ENCODE measurements around the gene NCOA1.

Gene NCOA1

GRCh38 chr2:24731923-24732322 lies 240.9 kb downstream of the NCOA1 start:
- no peaks in the 10 kb centered on the region for H3K4me1 ChIP-seq (ENCODE audit: insufficient read depth, low read length)
- no peak overlapping the region for H3K9ac ChIP-seq (ENCODE audit: low read length)
- no peak overlapping the region for H3K4me3 ChIP-seq (ENCODE audit: low read depth in 1 of 2, low read length in 2 of 2)
- H3K27me3 ChIP-seq (ENCODE audit: control insufficient read depth in 1 of 2, insufficient read depth in 2 of 2, low read length in 2 of 2) = no peaks in the 10 kb centered on the region
- H3K9me3 ChIP-seq (ENCODE audit: low read length) = no peaks in the 10 kb centered on the region
- no peak overlapping the region for H3K27ac ChIP-seq (ENCODE audit: low read depth, low read length)
- H3K36me3 ChIP-seq (ENCODE audit: insufficient read depth, low read length) = peaks cover 18% of the 10 kb centered on the region

GRCh38 chr2:24734741-24735140 lies 243.7 kb downstream of the NCOA1 start:
- Histone ChIP-seq H3K9me3 (ENCODE audit: low read length) (no peaks in the 10 kb centered on the region), H3K9ac (ENCODE audit: low read length) (no peak overlapping the region), H3K4me1 (ENCODE audit: insufficient read depth, low read length) (peaks cover 3% of the 10 kb centered on the region), H3K27me3 (ENCODE audit: control insufficient read depth in 1 of 2, insufficient read depth in 2 of 2, low read length in 2 of 2) (no peaks in the 10 kb centered on the region), H3K4me3 (ENCODE audit: low read depth in 1 of 2, low read length in 2 of 2) (no peak overlapping the region), H3K36me3 (ENCODE audit: insufficient read depth, low read length) (peaks cover 11% of the 10 kb centered on the region), H3K27ac (ENCODE audit: low read depth, low read length) (no peak overlapping the region)

- Histone ChIP-seq H3K27me3 (ENCODE audit: control insufficient read depth in 1 of 2, insufficient read depth in 2 of 2, low read length in 2 of 2) (no peaks in the 10 kb centered on the region), H3K9ac (ENCODE audit: low read length) (no peak overlapping the region), H3K9me3 (ENCODE audit: low read length) (no peaks in the 10 kb centered on the region), H3K4me1 (ENCODE audit: insufficient read depth, low read length) (peaks cover 3% of the 10 kb centered on the region), H3K36me3 (ENCODE audit: insufficient read depth, low read length) (peaks cover 13% of the 10 kb centered on the region), H3K4me3 (ENCODE audit: low read depth in 1 of 2, low read length in 2 of 2) (no peak overlapping the region), H3K27ac (ENCODE audit: low read depth, low read length) (no peak overlapping the region)
Measured at GRCh38 chr2:24739354-24740025, 248.4 kb downstream of the NCOA1 start.

- H3K4me1 ChIP-seq (ENCODE audit: insufficient read depth, low read length) = peaks cover 3% of the 10 kb centered on the region
- no peak overlapping the region for H3K9ac ChIP-seq (ENCODE audit: low read length)
- H3K4me3 ChIP-seq (ENCODE audit: low read depth in 1 of 2, low read length in 2 of 2) = no peak overlapping the region
- no peaks in the 10 kb centered on the region for H3K9me3 ChIP-seq (ENCODE audit: low read length)
- H3K27me3 ChIP-seq (ENCODE audit: control insufficient read depth in 1 of 2, insufficient read depth in 2 of 2, low read length in 2 of 2) = no peaks in the 10 kb centered on the region
- no peak overlapping the region for H3K27ac ChIP-seq (ENCODE audit: low read depth, low read length)
- H3K36me3 ChIP-seq (ENCODE audit: insufficient read depth, low read length) = peaks cover 13% of the 10 kb centered on the region
Measured at GRCh38 chr2:24740142-24740541, 249.1 kb downstream of the NCOA1 start.

GRCh38 chr2:24742730-24743129 lies 251.7 kb downstream of the NCOA1 start:
- H3K9me3 ChIP-seq (ENCODE audit: low read length) = no peaks in the 10 kb centered on the region
- no peak overlapping the region for H3K27ac ChIP-seq (ENCODE audit: low read depth, low read length)
- H3K4me1 ChIP-seq (ENCODE audit: insufficient read depth, low read length) = peaks cover 3% of the 10 kb centered on the region
- H3K4me3 ChIP-seq (ENCODE audit: low read depth in 1 of 2, low read length in 2 of 2) = no peak overlapping the region
- H3K27me3 ChIP-seq (ENCODE audit: control insufficient read depth in 1 of 2, insufficient read depth in 2 of 2, low read length in 2 of 2) = no peaks in the 10 kb centered on the region
- H3K36me3 ChIP-seq (ENCODE audit: insufficient read depth, low read length) = peaks cover 18% of the 10 kb centered on the region
- H3K9ac ChIP-seq (ENCODE audit: low read length) = no peak overlapping the region

- peaks cover 18% of the 10 kb centered on the region for H3K36me3 ChIP-seq (ENCODE audit: insufficient read depth, low read length)
- no peak overlapping the region for H3K27ac ChIP-seq (ENCODE audit: low read depth, low read length)
- no peak overlapping the region for H3K4me3 ChIP-seq (ENCODE audit: low read depth in 1 of 2, low read length in 2 of 2)
- no peak overlapping the region for H3K9ac ChIP-seq (ENCODE audit: low read length)
- no peaks in the 10 kb centered on the region for H3K4me1 ChIP-seq (ENCODE audit: insufficient read depth, low read length)
- H3K27me3 ChIP-seq (ENCODE audit: control insufficient read depth in 1 of 2, insufficient read depth in 2 of 2, low read length in 2 of 2) = no peaks in the 10 kb centered on the region
- no peaks in the 10 kb centered on the region for H3K9me3 ChIP-seq (ENCODE audit: low read length)
Measured at GRCh38 chr2:24743924-24744323, 252.9 kb downstream of the NCOA1 start.

GRCh38 chr2:24744356-24744755 lies 253.3 kb downstream of the NCOA1 start:
- H3K27ac ChIP-seq (ENCODE audit: low read depth, low read length) = no peak overlapping the region

GRCh38 chr2:24745825-24746224 lies 254.8 kb downstream of the NCOA1 start:
- H3K9ac ChIP-seq (ENCODE audit: low read length) = no peak overlapping the region
- H3K27me3 ChIP-seq (ENCODE audit: control insufficient read depth in 1 of 2, insufficient read depth in 2 of 2, low read length in 2 of 2) = no peaks in the 10 kb centered on the region
- H3K27ac ChIP-seq (ENCODE audit: low read depth, low read length) = no peak overlapping the region
- no peaks in the 10 kb centered on the region for H3K4me1 ChIP-seq (ENCODE audit: insufficient read depth, low read length)
- H3K4me3 ChIP-seq (ENCODE audit: low read depth in 1 of 2, low read length in 2 of 2) = no peak overlapping the region
- no peaks in the 10 kb centered on the region for H3K9me3 ChIP-seq (ENCODE audit: low read length)
- peaks cover 18% of the 10 kb centered on the region for H3K36me3 ChIP-seq (ENCODE audit: insufficient read depth, low read length)

More at GRCh38 chr2:24744356-24744755, 253.3 kb downstream of the NCOA1 start:
- no peak overlapping the region for H3K4me3 ChIP-seq (ENCODE audit: low read depth in 1 of 2, low read length in 2 of 2)
- H3K9ac ChIP-seq (ENCODE audit: low read length) = no peak overlapping the region
- no peaks in the 10 kb centered on the region for H3K27me3 ChIP-seq (ENCODE audit: control insufficient read depth in 1 of 2, insufficient read depth in 2 of 2, low read length in 2 of 2)
- no peaks in the 10 kb centered on the region for H3K4me1 ChIP-seq (ENCODE audit: insufficient read depth, low read length)
- H3K36me3 ChIP-seq (ENCODE audit: insufficient read depth, low read length) = peaks cover 18% of the 10 kb centered on the region
- H3K9me3 ChIP-seq (ENCODE audit: low read length) = no peaks in the 10 kb centered on the region

- H3K27ac ChIP-seq (ENCODE audit: low read depth, low read length) = no peak overlapping the region
- H3K36me3 ChIP-seq (ENCODE audit: insufficient read depth, low read length) = peaks cover 18% of the 10 kb centered on the region
- no peaks in the 10 kb centered on the region for H3K9me3 ChIP-seq (ENCODE audit: low read length)
- H3K4me1 ChIP-seq (ENCODE audit: insufficient read depth, low read length) = no peaks in the 10 kb centered on the region
- H3K9ac ChIP-seq (ENCODE audit: low read length) = no peak overlapping the region
- no peak overlapping the region for H3K4me3 ChIP-seq (ENCODE audit: low read depth in 1 of 2, low read length in 2 of 2)
- no peaks in the 10 kb centered on the region for H3K27me3 ChIP-seq (ENCODE audit: control insufficient read depth in 1 of 2, insufficient read depth in 2 of 2, low read length in 2 of 2)
Measured at GRCh38 chr2:24747299-24747698, 256.2 kb downstream of the NCOA1 start.

GRCh38 chr2:24749069-24749691 lies 258.1 kb downstream of the NCOA1 start:
- Histone ChIP-seq H3K36me3 (ENCODE audit: insufficient read depth, low read length) (peaks cover 29% of the 10 kb centered on the region), H3K27ac (ENCODE audit: low read depth, low read length) (no peak overlapping the region), H3K27me3 (ENCODE audit: control insufficient read depth in 1 of 2, insufficient read depth in 2 of 2, low read length in 2 of 2) (no peaks in the 10 kb centered on the region), H3K4me3 (ENCODE audit: low read depth in 1 of 2, low read length in 2 of 2) (no peak overlapping the region), H3K4me1 (ENCODE audit: insufficient read depth, low read length) (no peaks in the 10 kb centered on the region), H3K9me3 (ENCODE audit: low read length) (no peaks in the 10 kb centered on the region), H3K9ac (ENCODE audit: low read length) (no peak overlapping the region)

- H3K4me1 ChIP-seq (ENCODE audit: insufficient read depth, low read length) = no peaks in the 10 kb centered on the region
- peaks cover 53% of the 10 kb centered on the region for H3K36me3 ChIP-seq (ENCODE audit: insufficient read depth, low read length)
- no peak overlapping the region for H3K4me3 ChIP-seq (ENCODE audit: low read depth in 1 of 2, low read length in 2 of 2)
- no peak overlapping the region for H3K9ac ChIP-seq (ENCODE audit: low read length)
- no peaks in the 10 kb centered on the region for H3K9me3 ChIP-seq (ENCODE audit: low read length)
- no peak overlapping the region for H3K27ac ChIP-seq (ENCODE audit: low read depth, low read length)
- H3K27me3 ChIP-seq (ENCODE audit: control insufficient read depth in 1 of 2, insufficient read depth in 2 of 2, low read length in 2 of 2) = no peaks in the 10 kb centered on the region
Measured at GRCh38 chr2:24754985-24755705, 264.1 kb downstream of the NCOA1 start.

Measured in muscle layer of colon (tissue), 2 donors.